MCF 10A (cell line): ENCODE data around the gene ME3. TPM values are rescaled to one million over a fixed set of nuclear protein-coding genes. Genes with fewer than 3 reads are reported as not detected.

Experiments used
- BruUV-seq: library from RNA; stranded (reverse); fragments of 400-500 nt; replicated peaks from 2 replicates; lab custom pipeline; 2021; lab: Mats Ljungman, UMichigan
- CTCF ChIA-PET: fragments of 300-600 bp; sonication (Branson Sonifier 250); formaldehyde crosslinking; extraction: SDS; loops from one replicate; lab custom pipeline; 2021; ENCODE audit warnings: antibody characterized with exemption, inconsistent platforms; lab: Yijun Ruan, JAX
- POLR2A ChIA-PET: fragments of 300-600, 350-650 bp; sonication (Branson Sonifier 250); formaldehyde crosslinking; extraction: SDS; loops from one replicate; lab custom pipeline; 2020; ENCODE audit warnings: antibody characterized with exemption, inconsistent platforms; lab: Yijun Ruan, JAX
- DNase-seq: peaks from one replicate; pipeline ENCODE4 v3.0.0-alpha.2; 2018; ENCODE audit not compliant: unreplicated experiment
- H3K27ac Mint-ChIP-seq: one replicate; pipeline ENCODE4 v1.8.0; 2022; ENCODE audit warnings: mild to moderate bottlenecking, low read depth, mixed read lengths; ENCODE audit not compliant: unreplicated experiment
- H3K27me3 Mint-ChIP-seq: one replicate; pipeline ENCODE4 v1.8.0; 2022; ENCODE audit warnings: mixed read lengths; ENCODE audit not compliant: insufficient read depth, unreplicated experiment
- H3K36me3 Mint-ChIP-seq: one replicate; pipeline ENCODE4 v1.8.0; 2022; ENCODE audit warnings: mild to moderate bottlenecking, moderate library complexity, mixed read lengths; ENCODE audit not compliant: insufficient read depth, unreplicated experiment
- H3K4me1 Mint-ChIP-seq: one replicate; pipeline ENCODE4 v1.8.0; 2022; ENCODE audit warnings: mixed read lengths; ENCODE audit not compliant: insufficient read depth, unreplicated experiment
- H3K4me3 Mint-ChIP-seq: one replicate; pipeline ENCODE4 v1.8.0; 2022; ENCODE audit warnings: mild to moderate bottlenecking, moderate library complexity, mixed read lengths; ENCODE audit not compliant: unreplicated experiment
- H3K9me3 Mint-ChIP-seq: one replicate; pipeline ENCODE4 v1.8.0; 2022; ENCODE audit warnings: mixed read lengths; ENCODE audit not compliant: unreplicated experiment
- CTCF ChIP-seq: fragments of 200-600 bp; IDR thresholded peaks from one replicate; pipeline ENCODE4 v1.8.0; 2022; ENCODE audit warnings: antibody characterized with exemption, mild to moderate bottlenecking; ENCODE audit not compliant: unreplicated experiment
- intact Hi-C: fragments of 100-400 bp; cut with micrococcal nuclease; formaldehyde crosslinking; loops from 2 replicates; pipeline ENCODE4 v1.14.1; 2022
- total RNA-seq: library from RNA; stranded (reverse); gene quantifications from 2 replicates; pipeline ENCODE4 v1.2.3, GENCODE V29; 2022

Gene ME3
- total RNA-seq, 1 experiment from 2014 or later = not detected

- no peaks in the 10 kb centered on the region for H3K4me1 Mint-ChIP-seq
- no peak for TF ChIP-seq CTCF
- H3K36me3 Mint-ChIP-seq = no peaks in the 10 kb centered on the region
- H3K9me3 Mint-ChIP-seq = no peaks in the 10 kb centered on the region
- no TSS peak for BruUV-seq
- no peak for DNase-seq
- H3K27me3 Mint-ChIP-seq = no peaks in the 10 kb centered on the region
- ChIA-PET POLR2A (interaction anchor here (0.7 kb wide), 1 partner anchor 126 kb away, joined by 3 read pairs; no protein-coding TSS in a partner anchor), CTCF (interaction anchor here (1.7 kb wide), 1 partner anchor 17 kb away, joined by 4 read pairs; no protein-coding TSS in a partner anchor)
- no peak overlapping the region for H3K27ac Mint-ChIP-seq
- intact Hi-C loops = no loop called here
- no peak overlapping the region for H3K4me3 Mint-ChIP-seq
These were observed 198.2 kb downstream of the ME3 start for GRCh38 chr11:86473991-86474833.

- Mint-ChIP-seq H3K4me3 (no peak overlapping the region), H3K27me3 (no peaks in the 10 kb centered on the region), H3K4me1 (peaks cover 12% of the 10 kb centered on the region), H3K9me3 (peaks cover 7% of the 10 kb centered on the region), H3K36me3 (peaks cover 8% of the 10 kb centered on the region), H3K27ac (no peak overlapping the region)
- no TSS peak for BruUV-seq
- TF ChIP-seq CTCF = no peak
- CTCF ChIA-PET = interaction anchor here (0.6 to 0.9 kb wide), 4 partner anchors 10 to 30 kb away, joined by 3 read pairs; no protein-coding TSS in a partner anchor
- no peak for DNase-seq
- intact Hi-C loops = no loop called here
- POLR2A ChIA-PET = interaction anchor here (0.9 kb wide), 1 partner anchor 15 kb away, joined by 3 read pairs; no protein-coding TSS in a partner anchor
These were observed 202.7 kb downstream of the ME3 start for GRCh38 chr11:86469491-86470388.

GRCh38 chr11:86468169-86468568 lies 204.2 kb downstream of the ME3 start:
- no peak for DNase-seq
- Mint-ChIP-seq H3K4me1 (peaks cover 12% of the 10 kb centered on the region), H3K27ac (no peak overlapping the region), H3K4me3 (no peak overlapping the region), H3K36me3 (peaks cover 8% of the 10 kb centered on the region), H3K27me3 (no peaks in the 10 kb centered on the region), H3K9me3 (peaks cover 7% of the 10 kb centered on the region)
- intact Hi-C loops = no loop called here
- ChIA-PET POLR2A (interaction anchor here (0.7 kb wide), 1 partner anchor 349 kb away, joined by 4 read pairs; no protein-coding TSS in a partner anchor), CTCF (interaction anchor here (0.7 to 1.1 kb wide), 2 partner anchors 11 to 115 kb away, joined by 3 to 4 read pairs; no protein-coding TSS in a partner anchor)
- no TSS peak for BruUV-seq
- no peak for TF ChIP-seq CTCF
